Measurements from ENCODE around the gene LZTFL1. TPM values are rescaled to one million over a fixed set of nuclear protein-coding genes. Genes with fewer than 3 reads are reported as not detected.
A peak's percentile ranks its signal among the peaks of the same experiment; 100 is the strongest.

The LZTFL1 gene
- total RNA-seq, 2 experiments from 2014 or later, result 4.7 TPM

GRCh38 chr3:45880725-45881077 is 38.8 kb upstream of the LZTFL1 start:
- DNase-seq (no peak), ATAC-seq (peak; percentile 15)
- no peaks in the 10 kb centered on the region for H3K36me3 Mint-ChIP-seq (ENCODE audit: low read depth)
- ChIA-PET POLR2A (interaction anchor here (0.7 to 1.2 kb wide), 3 partner anchors 16 to 847 kb away, joined by 3 to 5 read pairs (median 3); no protein-coding TSS in a partner anchor), CTCF (interaction anchor here (0.9 to 2.1 kb wide), 7 partner anchors 9 to 196 kb away, joined by 3 to 7 read pairs (median 3); no protein-coding TSS in a partner anchor)
- no peak for TF ChIP-seq CTCF (IDR thresholded peaks at IDR 0.05)
- no peak overlapping the region for H3K4me3 Mint-ChIP-seq
- H3K4me1 Mint-ChIP-seq (ENCODE audit: low read depth), result peaks cover 19% of the 10 kb centered on the region
- H3K9me3 Mint-ChIP-seq, result no peaks in the 10 kb centered on the region
- intact Hi-C loops (cut with micrococcal nuclease), result loop anchor here (2.0 kb wide), 1 partner anchor 16 kb away; no protein-coding TSS in a partner anchor
- no peak overlapping the region for H3K27ac Mint-ChIP-seq
- H3K27me3 Mint-ChIP-seq, result peaks cover 41% of the 10 kb centered on the region

- no peak for TF ChIP-seq CTCF (IDR thresholded peaks at IDR 0.05)
- intact Hi-C loops (cut with micrococcal nuclease), result loop anchor here (10.0 kb wide), 1 partner anchor 417 kb away; no protein-coding TSS in a partner anchor
- DNase-seq (no peak), ATAC-seq (no peak)
- Mint-ChIP-seq H3K9me3 (peaks cover 4% of the 10 kb centered on the region), H3K27ac (no peak overlapping the region), H3K27me3 (peaks cover 40% of the 10 kb centered on the region), H3K4me1 (ENCODE audit: low read depth) (peaks cover 19% of the 10 kb centered on the region), H3K4me3 (no peak overlapping the region), H3K36me3 (ENCODE audit: low read depth) (no peaks in the 10 kb centered on the region)
- POLR2A ChIA-PET, result interaction anchor here (0.5 kb wide), 1 partner anchor 184 kb away, joined by 3 read pairs; no protein-coding TSS in a partner anchor
- CTCF ChIA-PET, result interaction anchor here (1.8 kb wide), 1 partner anchor 201 kb away, joined by 4 read pairs; no protein-coding TSS in a partner anchor
Measured at GRCh38 chr3:45878124-45878523, 36.2 kb upstream of the LZTFL1 start.

DNA sequence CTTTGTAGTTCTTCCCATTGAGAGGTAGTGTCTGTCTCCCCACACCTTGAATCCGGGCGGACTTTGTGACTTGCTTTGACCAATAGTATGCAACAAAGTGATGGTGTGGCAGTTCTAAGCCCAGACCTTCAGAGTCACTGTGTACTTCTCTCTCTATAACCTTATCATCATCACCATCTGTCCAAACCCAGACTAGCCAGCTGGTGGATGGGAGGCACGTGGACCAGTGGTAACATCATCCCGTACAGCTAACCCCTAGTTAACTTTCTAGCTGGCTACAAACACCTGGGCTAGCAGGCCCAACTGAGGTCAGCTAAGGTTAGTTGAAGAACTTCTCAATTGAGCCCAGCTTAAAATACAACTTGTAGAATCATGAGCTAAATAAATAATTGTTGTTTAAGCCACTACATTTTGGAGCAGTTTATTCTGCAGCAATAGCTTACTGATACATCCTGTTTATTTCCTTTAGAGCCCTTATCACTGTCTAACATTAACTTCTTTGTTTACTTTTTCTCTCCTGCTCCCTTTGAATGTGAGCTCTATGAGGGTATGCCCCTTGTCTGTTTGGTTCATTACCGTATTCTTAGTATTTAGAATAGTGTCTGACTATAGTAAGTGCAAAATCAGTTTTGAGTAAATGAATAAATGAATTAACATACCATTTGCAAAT is 32.9 kb upstream of the LZTFL1 start:
- peaks cover 26% of the 10 kb centered on the region for H3K4me1 Mint-ChIP-seq (ENCODE audit: low read depth)
- ATAC-seq (no peak), DNase-seq (no peak)
- peaks cover 4% of the 10 kb centered on the region for H3K9me3 Mint-ChIP-seq
- POLR2A ChIA-PET, result interaction anchor here (0.5 to 1.3 kb wide), 3 partner anchors 8 to 33 kb away, joined by 3 read pairs; no protein-coding TSS in a partner anchor
- H3K27ac Mint-ChIP-seq, result no peak overlapping the region
- H3K4me3 Mint-ChIP-seq, result no peak overlapping the region
- H3K36me3 Mint-ChIP-seq (ENCODE audit: low read depth), result no peaks in the 10 kb centered on the region
- intact Hi-C loops (cut with micrococcal nuclease), result loop anchor here (5.0 to 10.0 kb wide), 2 partner anchors 42 to 420 kb away; no protein-coding TSS in a partner anchor
- no peak for TF ChIP-seq CTCF (IDR thresholded peaks at IDR 0.05)
- H3K27me3 Mint-ChIP-seq, result peaks cover 53% of the 10 kb centered on the region
- CTCF ChIA-PET, result interaction anchor here (1.0 kb wide), 1 partner anchor 20 kb away, joined by 3 read pairs; no protein-coding TSS in a partner anchor

DNA sequence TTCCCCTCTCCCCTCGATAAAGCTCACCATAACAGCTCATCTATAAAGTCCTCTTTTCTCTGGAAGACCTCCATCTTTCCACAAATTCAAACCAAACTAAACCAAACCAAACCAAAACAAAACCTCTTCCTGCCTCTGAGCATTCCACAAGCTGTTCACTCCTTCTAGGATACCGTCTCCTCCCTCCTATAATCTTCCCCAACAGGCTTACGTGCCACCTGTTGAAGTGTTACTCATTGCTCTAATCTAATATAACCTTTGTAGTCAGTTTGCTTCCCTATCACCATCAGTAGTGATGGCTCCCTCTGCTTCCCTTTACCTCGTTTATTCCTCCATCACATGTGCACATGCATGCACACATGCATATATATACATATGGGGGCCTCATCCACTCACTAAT is 31.7 kb upstream of the LZTFL1 start:
- H3K27me3 Mint-ChIP-seq, result peaks cover 57% of the 10 kb centered on the region
- no peak for TF ChIP-seq CTCF (IDR thresholded peaks at IDR 0.05)
- no peak overlapping the region for H3K27ac Mint-ChIP-seq
- no peak overlapping the region for H3K4me3 Mint-ChIP-seq
- ChIA-PET POLR2A (no interaction called here), CTCF (no interaction called here)
- intact Hi-C loops (cut with micrococcal nuclease), result loop anchor here (5.0 to 10.0 kb wide), 2 partner anchors 44 to 421 kb away; no protein-coding TSS in a partner anchor
- peaks cover 4% of the 10 kb centered on the region for H3K9me3 Mint-ChIP-seq
- H3K4me1 Mint-ChIP-seq (ENCODE audit: low read depth), result peaks cover 33% of the 10 kb centered on the region
- DNase-seq, result no peak
- H3K36me3 Mint-ChIP-seq (ENCODE audit: low read depth), result no peaks in the 10 kb centered on the region
- no peak for ATAC-seq

DNA sequence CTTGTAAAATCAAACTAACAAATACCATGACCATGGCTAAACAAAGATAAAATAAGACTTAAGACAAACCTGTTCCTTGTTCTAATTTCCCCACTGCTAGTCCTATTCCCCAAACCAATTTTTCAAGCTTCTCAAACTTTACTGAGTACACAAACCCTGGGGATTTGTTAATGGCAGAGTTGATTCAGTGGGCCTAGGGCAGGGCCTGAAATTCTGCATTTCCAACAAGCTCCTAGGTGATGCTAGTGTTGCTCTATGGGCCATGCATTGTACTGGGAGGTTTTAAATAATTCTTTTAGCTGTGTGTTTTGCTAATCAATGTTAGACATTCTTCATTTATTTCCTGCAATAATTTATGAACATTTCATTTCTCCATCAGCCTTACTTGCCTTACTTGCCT is 31.1 kb upstream of the LZTFL1 start:
- no peak for TF ChIP-seq CTCF (IDR thresholded peaks at IDR 0.05)
- H3K27ac Mint-ChIP-seq, result no peak overlapping the region
- peaks cover 4% of the 10 kb centered on the region for H3K9me3 Mint-ChIP-seq
- peaks cover 55% of the 10 kb centered on the region for H3K27me3 Mint-ChIP-seq
- ATAC-seq, result no peak
- ChIA-PET CTCF (no interaction called here), POLR2A (no interaction called here)
- no peak for DNase-seq
- no peaks in the 10 kb centered on the region for H3K36me3 Mint-ChIP-seq (ENCODE audit: low read depth)
- intact Hi-C loops (cut with micrococcal nuclease), result loop anchor here (5.0 to 10.0 kb wide), 2 partner anchors 44 to 422 kb away; no protein-coding TSS in a partner anchor
- no peak overlapping the region for H3K4me3 Mint-ChIP-seq
- H3K4me1 Mint-ChIP-seq (ENCODE audit: low read depth), result peaks cover 35% of the 10 kb centered on the region

Data from activated CD8-positive, alpha-beta T cell treated with anti-CD3 and anti-CD28 coated beads for 36 hours (primary cell).